WERI-Rb-1 (cell line): ENCODE data around the gene FAM114A2.

Experiments
- DNase-seq: peaks from one replicate; pipeline ENCODE4 v3.0.0-alpha.2; 2020
- H3K27ac ChIP-seq: fragments of 250-450 bp; sonication (Bioruptor Pico); 2 replicates; pipeline ENCODE4 v1.5.1; 2020; ENCODE audit warnings: mild to moderate bottlenecking, moderate library complexity
- H3K27me3 ChIP-seq: fragments of 250-450 bp; sonication (Bioruptor Pico); 2 replicates; pipeline ENCODE4 v1.5.1; 2021; ENCODE audit warnings: mild to moderate bottlenecking, low read depth, moderate library complexity; ENCODE audit not compliant: insufficient read depth, severe bottlenecking
- H3K36me3 ChIP-seq: fragments of 250-450 bp; sonication (Bioruptor Pico); 2 replicates; pipeline ENCODE4 v1.5.1; 2020; ENCODE audit warnings: mild to moderate bottlenecking, moderate library complexity
- H3K4me3 ChIP-seq: 2 replicates; pipeline ENCODE4 v1.5.1; 2011; ENCODE audit warnings: low read depth, mild to moderate bottlenecking, control low read depth, low read length
- H3K9me3 ChIP-seq: fragments of 250-450 bp; sonication (Bioruptor Pico); 2 replicates; pipeline ENCODE4 v1.5.1; 2021; ENCODE audit warnings: mild to moderate bottlenecking, moderate library complexity; ENCODE audit not compliant: severe bottlenecking
- TF ChIP-seq, protein P1 (sequence below): IDR thresholded peaks from 2 replicates; pipeline ENCODE4 v1.5.1; 2011; ENCODE audit warnings: low read depth, mild to moderate bottlenecking, control low read depth, inconsistent platforms, low read length

FAM114A2 gene

DNA sequence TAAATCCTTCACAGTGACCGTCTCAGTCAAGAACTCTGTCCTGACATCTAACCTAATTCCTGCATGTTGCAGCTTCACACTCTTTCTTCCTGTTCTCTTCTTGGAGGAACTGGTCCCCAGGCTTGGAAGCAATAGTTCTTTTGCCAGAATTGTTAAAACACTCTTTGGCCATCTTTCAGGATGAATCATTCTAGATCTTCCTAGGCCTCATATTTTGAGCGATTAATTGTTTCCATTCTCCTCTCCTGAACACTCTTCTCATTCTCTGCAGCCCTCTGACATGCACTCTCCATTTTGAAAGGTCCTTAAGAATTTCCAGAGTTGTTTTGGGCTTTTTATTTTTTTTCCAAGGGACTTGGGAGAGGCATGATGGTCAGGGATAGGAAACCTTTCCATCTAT, 85.8 kb downstream of the FAM114A2 start:
- Histone ChIP-seq H3K27ac (no peak overlapping the region), H3K36me3 (no peaks in the 10 kb centered on the region), H3K4me3 (no peak overlapping the region), H3K27me3 (peaks cover 9% of the 10 kb centered on the region), H3K9me3 (peaks cover 6% of the 10 kb centered on the region)
- DNase-seq: no peak
- TF ChIP-seq, protein P1, sequence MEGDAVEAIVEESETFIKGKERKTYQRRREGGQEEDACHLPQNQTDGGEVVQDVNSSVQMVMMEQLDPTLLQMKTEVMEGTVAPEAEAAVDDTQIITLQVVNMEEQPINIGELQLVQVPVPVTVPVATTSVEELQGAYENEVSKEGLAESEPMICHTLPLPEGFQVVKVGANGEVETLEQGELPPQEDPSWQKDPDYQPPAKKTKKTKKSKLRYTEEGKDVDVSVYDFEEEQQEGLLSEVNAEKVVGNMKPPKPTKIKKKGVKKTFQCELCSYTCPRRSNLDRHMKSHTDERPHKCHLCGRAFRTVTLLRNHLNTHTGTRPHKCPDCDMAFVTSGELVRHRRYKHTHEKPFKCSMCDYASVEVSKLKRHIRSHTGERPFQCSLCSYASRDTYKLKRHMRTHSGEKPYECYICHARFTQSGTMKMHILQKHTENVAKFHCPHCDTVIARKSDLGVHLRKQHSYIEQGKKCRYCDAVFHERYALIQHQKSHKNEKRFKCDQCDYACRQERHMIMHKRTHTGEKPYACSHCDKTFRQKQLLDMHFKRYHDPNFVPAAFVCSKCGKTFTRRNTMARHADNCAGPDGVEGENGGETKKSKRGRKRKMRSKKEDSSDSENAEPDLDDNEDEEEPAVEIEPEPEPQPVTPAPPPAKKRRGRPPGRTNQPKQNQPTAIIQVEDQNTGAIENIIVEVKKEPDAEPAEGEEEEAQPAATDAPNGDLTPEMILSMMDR: no peak

DNA sequence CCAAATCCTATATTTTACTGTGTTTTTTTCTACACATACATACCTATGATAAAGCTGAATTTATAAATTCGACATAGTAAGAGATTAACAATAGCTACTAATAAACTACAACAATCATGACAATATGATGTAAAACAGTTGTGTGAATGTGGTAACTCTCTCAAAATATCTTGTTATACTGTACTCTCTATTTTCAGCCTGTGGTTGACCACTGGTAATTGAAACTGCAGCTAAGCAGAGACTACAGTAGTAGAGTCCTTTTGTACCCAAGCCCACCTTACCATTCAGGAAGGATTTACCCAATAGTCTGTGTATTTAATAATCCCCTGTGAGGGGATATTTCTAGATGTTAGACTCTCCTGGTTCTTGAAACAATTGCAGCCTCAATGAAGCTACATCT, 86.7 kb downstream of the FAM114A2 start:
- Histone ChIP-seq H3K36me3 (no peaks in the 10 kb centered on the region), H3K4me3 (no peak overlapping the region), H3K27me3 (peaks cover 4% of the 10 kb centered on the region), H3K9me3 (peaks cover 6% of the 10 kb centered on the region), H3K27ac (no peak overlapping the region)
- no peak for DNase-seq
- TF ChIP-seq, protein P1: no peak

DNA sequence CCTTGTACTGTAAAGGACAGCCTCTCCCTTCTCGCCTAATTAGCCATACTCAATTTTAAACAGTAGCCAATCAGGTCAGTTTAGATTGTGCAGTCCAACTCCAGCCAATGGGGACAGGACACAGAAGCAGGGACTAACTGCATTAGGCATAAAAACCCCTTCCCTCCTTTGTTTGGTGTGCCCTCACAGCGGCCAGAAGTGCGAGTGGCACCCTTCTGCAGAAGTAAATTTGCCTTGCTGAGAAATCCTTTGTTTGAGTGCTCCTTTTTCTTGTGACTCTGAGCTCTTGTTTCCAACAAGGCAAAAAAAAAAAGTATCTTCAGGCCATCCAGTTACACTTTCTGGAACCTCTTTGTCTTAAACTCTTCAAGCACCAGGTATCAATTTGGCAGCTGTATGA, 97.4 kb downstream of the FAM114A2 start:
- Histone ChIP-seq H3K4me3 (no peak overlapping the region), H3K27me3 (no peaks in the 10 kb centered on the region), H3K36me3 (no peaks in the 10 kb centered on the region), H3K27ac (no peak overlapping the region), H3K9me3 (peaks cover 17% of the 10 kb centered on the region)
- DNase-seq: no peak
- TF ChIP-seq, protein P1: no peak
